Prostate gland (tissue), 2 donors: ENCODE data around the gene DCST2. TPM values are rescaled to one million over a fixed set of nuclear protein-coding genes. Genes with fewer than 3 reads are reported as not detected.
A peak's percentile ranks its signal among the peaks of the same experiment; 100 is the strongest.

Source experiments
- DNase-seq: peaks from one replicate; pipeline ENCODE4 v3.0.0-alpha.2; 2019; ENCODE audit warnings: low spot score
- H3K27ac ChIP-seq, 2 donors: fragments of 200-600 bp; sonication (generic); 2 replicates each; pipeline ENCODE4 v1.5.1; 2017 to 2019
- H3K27me3 ChIP-seq: fragments of 200-600 bp; sonication (generic); replicated peaks from 2 replicates; pipeline ENCODE4 v1.5.1; 2019; ENCODE audit not compliant: insufficient read depth
- H3K36me3 ChIP-seq, 2 donors: fragments of 200-600 bp; sonication (generic); 1 replicate in 1 of 2; 2 replicates in 1 of 2; pipeline versions ENCODE4 v1.5.1 to v1.8.1; 2017 to 2019
- H3K4me1 ChIP-seq: fragments of 200-600 bp; sonication (generic); replicated peaks from 2 replicates; pipeline ENCODE4 v1.5.1; 2019
- H3K4me3 ChIP-seq, 2 donors: fragments of 200-600 bp; sonication (generic); 2 replicates each; pipeline ENCODE4 v1.5.1; 2017 to 2019
- H3K9me3 ChIP-seq: fragments of 200-600 bp; sonication (generic); 2 replicates; pipeline ENCODE4 v1.5.1; 2017
- CTCF ChIP-seq, 4 experiments: fragments of 200-600 bp in 2 of 4; fragments of 450-650 bp in 2 of 4; sonication (generic) in 2 of 4; IDR thresholded peaks; 1 replicate in 3 of 4; 2 replicates in 1 of 4; pipeline ENCODE4 v1.5.1; 2016 to 2019; ENCODE audit warnings: antibody characterized with exemption in 4 of 4, mild to moderate bottlenecking in 2 of 4, moderate library complexity in 2 of 4
- POLR2A ChIP-seq: fragments of 450-650 bp; IDR thresholded peaks from one replicate; pipeline ENCODE4 v1.6.1; 2016; ENCODE audit warnings: antibody characterized with exemption, mild to moderate bottlenecking
- POLR2AphosphoS5 ChIP-seq: sonication (generic); formaldehyde crosslinking; IDR thresholded peaks from one replicate; pipeline ENCODE4 v1.6.1; 2017; ENCODE audit warnings: antibody characterized with exemption
- WGBS: methylation state at CpG from one replicate; pipeline ENCODE4 v1.1.5; 2018; 5-methylcytosine and 5-hydroxymethylcytosine counted together
- intact Hi-C: fragments of 100-400 bp; cut with DNase I; formaldehyde crosslinking; loops from one replicate; pipeline ENCODE4 v1.14.2; 2022
- microRNA-seq: library from miRNA; unstranded; fragments of <30 nt; microRNA quantifications from one replicate; pipeline ENCODE4, GENCODE V29; 2016
- small RNA-seq, 2 donors: library from RNA; depleted of rRNA; stranded (forward); fragments of <200 nt; gene quantifications; one replicate each; pipeline ENCODE3, GENCODE V24; 2016
- total RNA-seq, 2 donors: library from RNA; depleted of rRNA; stranded (reverse); fragments of >200 nt; gene quantifications; one replicate each; pipeline ENCODE4 v1.1.0, GENCODE V29; 2016

DCST2 gene
- total RNA-seq, 2 donors from 2014 or later = 2.3 to 5.3 TPM

DNA sequence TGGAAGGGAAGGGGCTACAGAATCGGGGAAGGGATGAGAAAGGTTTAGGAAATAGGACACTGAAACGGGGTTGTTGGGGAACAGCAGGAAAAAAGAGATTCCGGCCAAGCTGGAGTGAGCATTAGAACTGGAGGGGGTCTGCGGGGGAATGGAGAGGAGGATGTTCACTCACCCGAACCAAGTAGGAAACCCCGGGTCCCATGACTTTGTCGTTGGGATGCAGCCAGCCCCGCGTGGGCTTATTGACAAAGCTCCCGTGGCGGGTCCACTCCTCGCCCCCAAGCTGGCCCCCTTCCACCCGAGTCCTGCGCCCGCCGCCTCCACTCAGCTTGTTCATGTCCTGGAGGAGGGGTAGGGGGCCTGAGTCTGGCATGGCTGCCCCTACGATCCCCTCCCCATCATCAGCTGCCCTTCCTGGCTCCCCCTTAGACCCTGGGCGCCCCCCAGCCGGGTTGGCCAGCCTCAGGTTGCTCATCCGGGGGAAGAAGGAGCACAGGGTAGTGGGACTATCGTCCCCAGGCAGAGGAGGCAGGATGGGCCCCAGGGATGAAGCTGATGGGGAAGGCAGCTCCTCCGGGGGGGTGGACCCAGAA, 63.6 kb downstream of the DCST2 start:
- 16% methylated on average over 22 of the region's 22 CpGs for WGBS
- H3K27me3 ChIP-seq = no peaks in the 10 kb centered on the region
- no peak for DNase-seq
- peak overlapping the region; percentile 98 to 99 for H3K27ac ChIP-seq
- TF ChIP-seq POLR2AphosphoS5 = no peak
- TF ChIP-seq POLR2A = no peak
- TF ChIP-seq CTCF (IDR thresholded peaks at IDR 0.05) = no peak
- intact Hi-C loops = no loop called here
- H3K4me1 ChIP-seq = peaks cover 14% of the 10 kb centered on the region
- peaks cover 0 to 13% of the 10 kb centered on the region in 2 donors for H3K36me3 ChIP-seq
- H3K4me3 ChIP-seq = peak overlapping the region; percentile 6 to 33
- no peaks in the 10 kb centered on the region for H3K9me3 ChIP-seq

GRCh38 chr1:154969246-154969645, 64.3 kb downstream of the DCST2 start:
- peaks cover 14% of the 10 kb centered on the region for H3K4me1 ChIP-seq
- no peaks in the 10 kb centered on the region for H3K9me3 ChIP-seq
- WGBS = 42% methylated on average over 5 of the region's 5 CpGs
- intact Hi-C loops = no loop called here
- DNase-seq = no peak
- peaks cover 0 to 14% of the 10 kb centered on the region in 2 donors for H3K36me3 ChIP-seq
- H3K27ac ChIP-seq = peak overlapping the region; percentile 98 to 99
- H3K27me3 ChIP-seq = no peaks in the 10 kb centered on the region
- peak overlapping the region in 1 of 2 donors; percentile 33 for H3K4me3 ChIP-seq
- TF ChIP-seq POLR2A (no peak), POLR2AphosphoS5 (no peak), CTCF (IDR thresholded peaks at IDR 0.05) (no peak)

GRCh38 chr1:154968731-154969130, 64.8 kb downstream of the DCST2 start:
- no peak for DNase-seq
- no peak for TF ChIP-seq POLR2AphosphoS5
- TF ChIP-seq POLR2A = no peak
- TF ChIP-seq CTCF (IDR thresholded peaks at IDR 0.05) = no peak
- H3K27me3 ChIP-seq = no peaks in the 10 kb centered on the region
- 92% methylated on average over 3 of the region's 3 CpGs for WGBS
- H3K9me3 ChIP-seq = no peaks in the 10 kb centered on the region
- H3K4me3 ChIP-seq = no peak overlapping the region
- H3K27ac ChIP-seq = peak overlapping the region; percentile 98 to 99
- peaks cover 0 to 14% of the 10 kb centered on the region in 2 donors for H3K36me3 ChIP-seq
- H3K4me1 ChIP-seq = peaks cover 14% of the 10 kb centered on the region
- intact Hi-C loops = no loop called here

Small RNAs within 50 kb of the gene (microRNA-seq; reads per million reads assigned to microRNA genes)
- not detected for gene MIR4258

Small RNAs within 50 kb of the gene (small RNA-seq; reads per million reads assigned to genes)
- 0 reads per million in 2 donors for gene MIR4258

Other genes with a start within 250 kb of the DCST2 start
- gene KCNN3, start 163.5 kb downstream of the DCST2 start, total RNA-seq = 1 to 10 TPM; 1.2 to 3.0 TPM
- 10 to 100 TPM; 23.2 to 26.2 TPM for gene PMVK, start 97.1 kb downstream of the DCST2 start, total RNA-seq
- gene PBXIP1, start 77.7 kb downstream of the DCST2 start, total RNA-seq = 100 to 1,000 TPM; 113 to 140 TPM
- gene PYGO2, start 72.0 kb downstream of the DCST2 start, total RNA-seq = 10 to 100 TPM; 44.1 to 44.6 TPM
- 10 to 100 TPM; 85.0 to 97.2 TPM for gene SHC1, start 63.0 kb downstream of the DCST2 start, total RNA-seq
- 10 to 100 TPM; 33.5 to 47.5 TPM for gene CKS1B, start 59.1 kb downstream of the DCST2 start, total RNA-seq
- gene FLAD1, start 50.4 kb downstream of the DCST2 start, total RNA-seq = 10 to 100 TPM; 31.5 to 35.3 TPM
- gene LENEP, start 40.2 kb downstream of the DCST2 start, total RNA-seq = not detected
- 100 to 1,000 TPM in 1 of 2 donors, 10 to 100 TPM in 1; 60.0 to 103 TPM for gene ZBTB7B, start 31.0 kb downstream of the DCST2 start, total RNA-seq
- under 1 TPM in 1 of 2 donors, not detected in 1; 0.51 TPM for gene DCST1, start within 50 bp of the DCST2 start, total RNA-seq
- gene ADAM15, start 17.5 kb upstream of the DCST2 start, total RNA-seq = 100 to 1,000 TPM in 1 of 2 donors, 10 to 100 TPM in 1; 72.5 to 138 TPM
- 10 to 100 TPM; 10.3 to 23.4 TPM for gene EFNA4, start 30.0 kb upstream of the DCST2 start, total RNA-seq
- gene EFNA3, start 45.1 kb upstream of the DCST2 start, total RNA-seq = 1 to 10 TPM; 5.9 to 8.4 TPM
- 100 to 1,000 TPM in 1 of 2 donors, 10 to 100 TPM in 1; 85.1 to 132 TPM for gene EFNA1, start 94.1 kb upstream of the DCST2 start, total RNA-seq
- 10 to 100 TPM; 26.6 to 48.0 TPM for gene SLC50A1, start 102.1 kb upstream of the DCST2 start, total RNA-seq
- gene DPM3, start 106.8 kb upstream of the DCST2 start, total RNA-seq = 10 to 100 TPM; 93.6 to 97.0 TPM
- 100 to 1,000 TPM; 111 to 236 TPM for gene KRTCAP2, start 139.5 kb upstream of the DCST2 start, total RNA-seq
- 1 to 10 TPM in 1 of 2 donors, under 1 TPM in 1; 0.14 to 1.6 TPM for gene TRIM46, start 140.1 kb upstream of the DCST2 start, total RNA-seq
- 10 to 100 TPM; 13.1 to 38.5 TPM for gene THBS3, start 174.1 kb upstream of the DCST2 start, total RNA-seq
- gene MTX1, start 174.9 kb upstream of the DCST2 start, total RNA-seq = 10 to 100 TPM; 49.6 to 57.1 TPM
- 10 to 100 TPM; 19.6 to 24.3 TPM for gene ENTREP3, start 221.7 kb upstream of the DCST2 start, total RNA-seq
- 10 to 100 TPM; 84.1 to 97.8 TPM for gene SCAMP3, start 228.6 kb upstream of the DCST2 start, total RNA-seq
- 10 to 100 TPM; 28.1 to 56.5 TPM for gene CLK2, start 239.7 kb upstream of the DCST2 start, total RNA-seq
- gene HCN3, start 243.7 kb upstream of the DCST2 start, total RNA-seq = 1 to 10 TPM; 1.9 to 2.6 TPM